Activated naive CD4-positive, alpha-beta T cell treated with anti-CD3 and anti-CD28 coated beads for 36 hours (primary cell): ENCODE results near the gene TMTC1. TPM values are rescaled to one million over a fixed set of nuclear protein-coding genes. Genes with fewer than 3 reads are reported as not detected.
"Not testable (repeated sequence)": the region's sequence is repeated elsewhere in the genome, so short reads cannot be mapped to it uniquely, and the experiment has no call there.

ENCODE experiments used
- CTCF ChIA-PET: fragments of 350-600 bp; sonication (Branson Sonifier 250); formaldehyde crosslinking; loops from one replicate; lab custom pipeline; 2021; ENCODE audit warnings: antibody characterized with exemption; lab: Charles Lee
- DNase-seq: peaks from one replicate; pipeline ENCODE4 v3.0.0-alpha.2; 2020
- H3K27ac Mint-ChIP-seq: one replicate; pipeline ENCODE4 v1.8.0; 2021; ENCODE audit warnings: mild to moderate bottlenecking, mixed read lengths
- H3K27me3 Mint-ChIP-seq: one replicate; pipeline ENCODE4 v1.8.0; 2021; ENCODE audit warnings: low read depth, mixed read lengths
- H3K36me3 Mint-ChIP-seq: one replicate; pipeline ENCODE4 v1.8.0; 2021; ENCODE audit warnings: low read depth, mixed read lengths
- H3K4me1 Mint-ChIP-seq: one replicate; pipeline ENCODE4 v1.8.0; 2021; ENCODE audit warnings: low read depth, mixed read lengths
- H3K4me3 Mint-ChIP-seq: one replicate; pipeline ENCODE4 v1.8.0; 2021; ENCODE audit warnings: mild to moderate bottlenecking, moderate library complexity, mixed read lengths
- H3K9me3 Mint-ChIP-seq: one replicate; pipeline ENCODE4 v1.8.0; 2021; ENCODE audit warnings: mixed read lengths
- intact Hi-C: fragments of 100-400 bp; cut with micrococcal nuclease; formaldehyde crosslinking; loops from one replicate; pipeline ENCODE4 v1.15.1; 2023
- total RNA-seq, 2 experiments: library from RNA; stranded (reverse); gene quantifications; one replicate each; pipeline ENCODE4 v1.2.3, GENCODE V29; 2021

TMTC1 gene
- not detected for total RNA-seq

GRCh38 chr12:29783773-29784666 is at the start of gene TMTC1:
Gene TMTC1 (minus strand): TSS chr12:29783942. CDS start chr12:29783751, 191 bp downstream.
- DNase-seq: no peak
- intact Hi-C loops: no loop called here
- CTCF ChIA-PET: no interaction called here
- Mint-ChIP-seq H3K4me3 (no peak within 1 kb of the TSS), H3K36me3 (no peaks in the 10 kb centered on the region), H3K27me3 (peaks cover 40% of the 10 kb centered on the region), H3K4me1 (peaks cover 15% of the 10 kb centered on the region), H3K9me3 (peaks cover 3% of the 10 kb centered on the region), H3K27ac (no peak within 1 kb of the TSS)

GRCh38 chr12:29831173-29831572 is 47.4 kb upstream of the TMTC1 start:
- CTCF ChIA-PET: no interaction called here
- no peaks in the 10 kb centered on the region for H3K27me3 Mint-ChIP-seq
- no peaks in the 10 kb centered on the region for H3K4me1 Mint-ChIP-seq
- intact Hi-C loops: no loop called here
- H3K4me3 Mint-ChIP-seq: no peak overlapping the region
- H3K9me3 Mint-ChIP-seq: peaks cover 21% of the 10 kb centered on the region
- H3K27ac Mint-ChIP-seq: no peak overlapping the region
- no peaks in the 10 kb centered on the region for H3K36me3 Mint-ChIP-seq
- DNase-seq: no peak

- Mint-ChIP-seq H3K36me3 (no peaks in the 10 kb centered on the region), H3K9me3 (peaks cover 17% of the 10 kb centered on the region), H3K27ac (no peak overlapping the region), H3K4me1 (no peaks in the 10 kb centered on the region), H3K4me3 (no peak overlapping the region), H3K27me3 (no peaks in the 10 kb centered on the region)
- CTCF ChIA-PET: no interaction called here
- DNase-seq: no peak
- intact Hi-C loops: no loop called here
These were observed 46.6 kb upstream of the TMTC1 start for GRCh38 chr12:29830391-29830790.

- peaks cover 2% of the 10 kb centered on the region for H3K9me3 Mint-ChIP-seq
- DNase-seq: no peak
- H3K4me3 Mint-ChIP-seq: no peak overlapping the region
- CTCF ChIA-PET: no interaction called here
- no peaks in the 10 kb centered on the region for H3K36me3 Mint-ChIP-seq
- no peaks in the 10 kb centered on the region for H3K4me1 Mint-ChIP-seq
- no peaks in the 10 kb centered on the region for H3K27me3 Mint-ChIP-seq
- intact Hi-C loops: no loop called here
- no peak overlapping the region for H3K27ac Mint-ChIP-seq
These were observed 35.3 kb upstream of the TMTC1 start for GRCh38 chr12:29818916-29819623.

- H3K4me3 Mint-ChIP-seq: no peak overlapping the region
- intact Hi-C loops: no loop called here
- peaks cover 4% of the 10 kb centered on the region for H3K9me3 Mint-ChIP-seq
- no peaks in the 10 kb centered on the region for H3K27me3 Mint-ChIP-seq
- CTCF ChIA-PET: no interaction called here
- H3K4me1 Mint-ChIP-seq: no peaks in the 10 kb centered on the region
- H3K36me3 Mint-ChIP-seq: no peaks in the 10 kb centered on the region
- no peak overlapping the region for H3K27ac Mint-ChIP-seq
- DNase-seq: no peak
These were observed 33.4 kb upstream of the TMTC1 start for GRCh38 chr12:29816874-29817725.

GRCh38 chr12:29809616-29810361 is 26.0 kb upstream of the TMTC1 start:
- H3K4me1 Mint-ChIP-seq, DNase-seq, intact Hi-C loops, H3K27ac Mint-ChIP-seq, H3K27me3 Mint-ChIP-seq, CTCF ChIA-PET, H3K36me3 Mint-ChIP-seq, H3K9me3 Mint-ChIP-seq, H3K4me3 Mint-ChIP-seq: not testable (repeated sequence)

GRCh38 chr12:29807129-29807528 is 23.4 kb upstream of the TMTC1 start:
- Mint-ChIP-seq H3K27ac (no peak overlapping the region), H3K4me1 (no peaks in the 10 kb centered on the region), H3K27me3 (no peaks in the 10 kb centered on the region), H3K4me3 (no peak overlapping the region), H3K36me3 (no peaks in the 10 kb centered on the region), H3K9me3 (peaks cover 6% of the 10 kb centered on the region)
- no peak for DNase-seq
- CTCF ChIA-PET: no interaction called here
- intact Hi-C loops: no loop called here

- Mint-ChIP-seq H3K27me3 (peaks cover 2% of the 10 kb centered on the region), H3K36me3 (no peaks in the 10 kb centered on the region), H3K4me3 (no peak overlapping the region), H3K27ac (no peak overlapping the region), H3K9me3 (peaks cover 5% of the 10 kb centered on the region), H3K4me1 (no peaks in the 10 kb centered on the region)
- CTCF ChIA-PET: no interaction called here
- DNase-seq: no peak
- intact Hi-C loops: no loop called here
These were observed 20.3 kb upstream of the TMTC1 start for GRCh38 chr12:29804019-29804418.

GRCh38 chr12:29799591-29799990 is 15.8 kb upstream of the TMTC1 start:
- no peaks in the 10 kb centered on the region for H3K4me1 Mint-ChIP-seq
- intact Hi-C loops: no loop called here
- CTCF ChIA-PET: interaction anchor here (0.7 kb wide), 1 partner anchor 22 kb away, joined by 3 read pairs; no protein-coding TSS in a partner anchor
- no peak overlapping the region for H3K27ac Mint-ChIP-seq
- no peak overlapping the region for H3K4me3 Mint-ChIP-seq
- peaks cover 14% of the 10 kb centered on the region for H3K27me3 Mint-ChIP-seq
- DNase-seq: no peak
- peaks cover 5% of the 10 kb centered on the region for H3K9me3 Mint-ChIP-seq
- no peaks in the 10 kb centered on the region for H3K36me3 Mint-ChIP-seq

GRCh38 chr12:29797565-29798355 is 14.0 kb upstream of the TMTC1 start:
- CTCF ChIA-PET: no interaction called here
- DNase-seq: no peak
- Mint-ChIP-seq H3K4me3 (no peak overlapping the region), H3K9me3 (peaks cover 5% of the 10 kb centered on the region), H3K36me3 (no peaks in the 10 kb centered on the region), H3K27me3 (peaks cover 14% of the 10 kb centered on the region), H3K4me1 (no peaks in the 10 kb centered on the region), H3K27ac (no peak overlapping the region)
- intact Hi-C loops: no loop called here

- CTCF ChIA-PET: interaction anchor here (0.6 kb wide), 1 partner anchor 104 kb away, joined by 3 read pairs; no protein-coding TSS in a partner anchor
- intact Hi-C loops: no loop called here
- Mint-ChIP-seq H3K27ac (no peak overlapping the region), H3K27me3 (peaks cover 14% of the 10 kb centered on the region), H3K4me3 (no peak overlapping the region), H3K4me1 (no peaks in the 10 kb centered on the region), H3K36me3 (no peaks in the 10 kb centered on the region), H3K9me3 (peaks cover 1% of the 10 kb centered on the region)
- DNase-seq: no peak
These were observed 13.1 kb upstream of the TMTC1 start for GRCh38 chr12:29796823-29797263.
